H9 (cell line): ENCODE data around the gene MLIP. TPM values are rescaled to one million over a fixed set of nuclear protein-coding genes. Genes with fewer than 3 reads are reported as not detected.

ENCODE experiments used
- DNase-seq: peaks from one replicate; pipeline ENCODE4 v3.0.0-alpha.2; 2017
- H2AFZ ChIP-seq: one replicate; pipeline ENCODE4 v1.6.1; 2013; ENCODE audit warnings: mild to moderate bottlenecking, low read length, control low read depth, moderate library complexity
- H2AK5ac ChIP-seq: 2 replicates; pipeline ENCODE4 v1.6.1; 2013; ENCODE audit warnings: low read length, control low read depth, mixed read lengths; ENCODE audit not compliant: insufficient read length
- H2BK120ac ChIP-seq: one replicate; pipeline ENCODE4 v1.6.1; 2013; ENCODE audit warnings: low read depth, mild to moderate bottlenecking, low read length, control low read depth, inconsistent platforms; ENCODE audit not compliant: poor library complexity, severe bottlenecking
- H2BK12ac ChIP-seq: 2 replicates; pipeline ENCODE4 v1.6.1; 2013; ENCODE audit warnings: low read length, control low read depth, mixed read lengths, low read depth; ENCODE audit not compliant: insufficient read length
- H2BK15ac ChIP-seq: 2 replicates; pipeline ENCODE4 v1.6.1; 2013; ENCODE audit warnings: low read depth, low read length, control low read depth
- H2BK20ac ChIP-seq: one replicate; pipeline ENCODE4 v1.6.1; 2013; ENCODE audit warnings: low read depth, mild to moderate bottlenecking, low read length, control low read depth, inconsistent platforms; ENCODE audit not compliant: poor library complexity, severe bottlenecking
- H2BK5ac ChIP-seq: 2 replicates; pipeline ENCODE4 v1.6.1; 2013; ENCODE audit warnings: low read length, control low read depth, mixed read lengths; ENCODE audit not compliant: insufficient read length
- H3K14ac ChIP-seq: 2 replicates; pipeline ENCODE4 v1.6.1; 2013; ENCODE audit warnings: low read length, control low read depth; ENCODE audit not compliant: insufficient read depth
- H3K18ac ChIP-seq: 2 replicates; pipeline ENCODE4 v1.6.1; 2013; ENCODE audit warnings: low read depth, mild to moderate bottlenecking, mixed read lengths, low read length, control low read depth; ENCODE audit not compliant: insufficient read length
- H3K23ac ChIP-seq: 2 replicates; pipeline ENCODE4 v1.6.1; 2013; ENCODE audit warnings: low read length, control low read depth, mixed read lengths, low read depth; ENCODE audit not compliant: insufficient read length
- H3K23me2 ChIP-seq: 2 replicates; pipeline ENCODE4 v1.6.1; 2013; ENCODE audit warnings: low read depth, mild to moderate bottlenecking, mixed read lengths, low read length, control low read depth; ENCODE audit not compliant: insufficient read length, poor library complexity, severe bottlenecking
- H3K27ac ChIP-seq: 2 replicates; pipeline ENCODE4 v1.5.1; 2013; ENCODE audit warnings: low read length, control low read depth, mixed read lengths, low read depth; ENCODE audit not compliant: insufficient read length
- H3K27me3 ChIP-seq: 2 replicates; pipeline ENCODE4 v1.6.1; 2013; ENCODE audit warnings: low read length, control low read depth, inconsistent platforms; ENCODE audit not compliant: insufficient read depth
- H3K4ac ChIP-seq: 2 replicates; pipeline ENCODE4 v1.6.1; 2013; ENCODE audit warnings: low read depth, mild to moderate bottlenecking, control low read depth, inconsistent platforms, low read length, moderate library complexity
- H3K4me1 ChIP-seq: 2 replicates; pipeline ENCODE4 v1.6.1; 2013; ENCODE audit warnings: low read length, control low read depth, inconsistent platforms; ENCODE audit not compliant: insufficient read depth
- H3K4me2 ChIP-seq: 2 replicates; pipeline ENCODE4 v1.6.1; 2013; ENCODE audit warnings: low read length, control low read depth, mixed read lengths; ENCODE audit not compliant: insufficient read length, insufficient read depth
- H3K56ac ChIP-seq: 2 replicates; pipeline ENCODE4 v1.6.1; 2013; ENCODE audit warnings: low read depth, mild to moderate bottlenecking, mixed read lengths, low read length, control low read depth; ENCODE audit not compliant: insufficient read length
- H3K79me1 ChIP-seq: 2 replicates; pipeline ENCODE4 v1.6.1; 2013; ENCODE audit warnings: low read depth, mild to moderate bottlenecking, moderate library complexity, low read length, control low read depth, inconsistent platforms; ENCODE audit not compliant: insufficient read depth, poor library complexity, severe bottlenecking
- H3K79me2 ChIP-seq: 2 replicates; pipeline ENCODE4 v1.6.1; 2013; ENCODE audit warnings: low read length, control low read depth, inconsistent platforms; ENCODE audit not compliant: insufficient read depth
- H3K9ac ChIP-seq: 2 replicates; pipeline ENCODE4 v1.6.1; 2013; ENCODE audit warnings: low read length, control low read depth, mixed read lengths; ENCODE audit not compliant: insufficient read length; ENCODE audit errors: extremely low read depth
- H3K9me3 ChIP-seq: one replicate; pipeline ENCODE4 v1.6.1; 2013; ENCODE audit warnings: low read depth, low read length, inconsistent platforms; ENCODE audit not compliant: control insufficient read depth
- H3T11ph ChIP-seq: one replicate; pipeline ENCODE4 v1.6.1; 2013; ENCODE audit warnings: mild to moderate bottlenecking, low read length, control low read depth, inconsistent platforms
- H4K20me1 ChIP-seq: one replicate; pipeline ENCODE4 v1.6.1; 2013; ENCODE audit not compliant: control insufficient read depth, insufficient read length, insufficient read depth
- H4K5ac ChIP-seq: 2 replicates; pipeline ENCODE4 v1.6.1; 2013; ENCODE audit warnings: low read depth, mild to moderate bottlenecking, mixed read lengths, low read length, control low read depth; ENCODE audit not compliant: insufficient read length
- H4K8ac ChIP-seq: replicated peaks from 2 replicates; pipeline ENCODE4 v1.6.1; 2013; ENCODE audit warnings: low read length, control low read depth, mixed read lengths, low read depth; ENCODE audit not compliant: insufficient read length
- H4K91ac ChIP-seq: 2 replicates; pipeline ENCODE4 v1.6.1; 2013; ENCODE audit warnings: low read depth, mild to moderate bottlenecking, moderate library complexity, mixed read lengths, low read length, control low read depth; ENCODE audit not compliant: insufficient read length
- H3K27ac Mint-ChIP-seq, 3 experiments: 2 replicates in 2 of 3; 3 replicates in 1 of 3; pipeline ENCODE4 v1.8.0; 2020 to 2021; ENCODE audit warnings: mixed read lengths in 3 of 3, mild to moderate bottlenecking in 1 of 3, moderate library complexity in 1 of 3
- H3K27me3 Mint-ChIP-seq: 2 replicates; pipeline ENCODE4 v1.8.0; 2021; ENCODE audit warnings: low read depth, mild to moderate bottlenecking, moderate library complexity, mixed read lengths
- H3K36me3 Mint-ChIP-seq, 3 experiments: 2 replicates in 2 of 3; 3 replicates in 1 of 3; pipeline ENCODE4 v1.8.0; 2020 to 2021; ENCODE audit warnings: low read depth in 3 of 3, mixed read lengths in 3 of 3; ENCODE audit not compliant: insufficient read depth in 1 of 3
- H3K4me1 Mint-ChIP-seq, 2 experiments: 2 replicates each; pipeline ENCODE4 v1.8.0; 2020; ENCODE audit warnings: mixed read lengths in 2 of 2
- H3K4me3 Mint-ChIP-seq, 2 experiments: 2 replicates in 1 of 2; 3 replicates in 1 of 2; pipeline ENCODE4 v1.8.0; 2020 to 2021; ENCODE audit warnings: mild to moderate bottlenecking in 2 of 2, mixed read lengths in 2 of 2, moderate library complexity in 1 of 2
- H3K9me3 Mint-ChIP-seq, 2 experiments: 2 replicates in 1 of 2; 3 replicates in 1 of 2; pipeline ENCODE4 v1.8.0; 2020; ENCODE audit warnings: mild to moderate bottlenecking in 2 of 2, mixed read lengths in 2 of 2, moderate library complexity in 1 of 2
- CTCF ChIP-seq: fragments of 200-600 bp; sonication (generic); conservative IDR thresholded peaks from 3 replicates; pipeline ENCODE4 v1.8.0; 2021; ENCODE audit warnings: antibody characterized with exemption, mild to moderate bottlenecking
- WGBS: extraction: QIAGEN DNeasy Blood & Tissue Kit; methylation state at CpG from one replicate; pipeline ENCODE4 v1.1.7; 2013; ENCODE audit warnings: missing lambda C conversion rate, low lambda C conversion rate, mixed read lengths; ENCODE audit not compliant: insufficient read length; ENCODE audit errors: extremely low coverage; 5-methylcytosine and 5-hydroxymethylcytosine counted together
- total RNA-seq: library from RNA; stranded (reverse); gene quantifications from 2 replicates; pipeline ENCODE4 v1.2.1, GENCODE V29; 2021

The MLIP gene
- total RNA-seq, 1 experiment from 2014 or later = not detected

GRCh38 chr6:54074578-54075195 lies 36.6 kb upstream of the MLIP start:
- peak overlapping the region; percentile 61 to 77 (median 75); a peak in 5 of 7 replicates for H3K27ac Mint-ChIP-seq

More at GRCh38 chr6:54074578-54075195, 36.6 kb upstream of the MLIP start:
- WGBS = no CpG with 5 or more reads among the region's 13 CpGs
- DNase-seq = no peak
- no peak for TF ChIP-seq CTCF
- no peaks in the 10 kb centered on the region for H3K23me2 ChIP-seq
- H2BK15ac ChIP-seq = no peak overlapping the region; the same call in 1 of the 2 replicates
- no peaks in the 10 kb centered on the region for H3K27me3 ChIP-seq
- no peak overlapping the region for H2BK5ac ChIP-seq
- H3K14ac ChIP-seq = no peak overlapping the region
- H2BK120ac ChIP-seq = no peak overlapping the region
- H2AK5ac ChIP-seq = no peak overlapping the region
- H4K91ac ChIP-seq = no peak overlapping the region
- no peaks in the 10 kb centered on the region for H4K20me1 ChIP-seq
- no peaks in the 10 kb centered on the region; the same call in 1 of the 2 replicates for H3K4me1 ChIP-seq
- no peak overlapping the region for H3K18ac ChIP-seq
- H3T11ph ChIP-seq = no peak overlapping the region
- no peak overlapping the region for H3K27ac ChIP-seq
- H3K4ac ChIP-seq = no peak overlapping the region
- no peak overlapping the region for H4K8ac ChIP-seq
- no peak overlapping the region for H3K4me3 Mint-ChIP-seq
- no peak overlapping the region for H3K4me2 ChIP-seq
- H3K9me3 Mint-ChIP-seq = no peaks in the 10 kb centered on the region
- H3K36me3 Mint-ChIP-seq = no peaks in the 10 kb centered on the region
- no peak overlapping the region for H2BK20ac ChIP-seq
- H3K56ac ChIP-seq = no peak overlapping the region
- H3K9ac ChIP-seq = no peak overlapping the region
- H2AFZ ChIP-seq = no peak overlapping the region
- H3K4me1 Mint-ChIP-seq = peaks cover 29 to 32% of the 10 kb centered on the region in 2 experiments
- H3K79me1 ChIP-seq = no peaks in the 10 kb centered on the region
- H3K27me3 Mint-ChIP-seq = no peaks in the 10 kb centered on the region
- no peak overlapping the region for H4K5ac ChIP-seq
- H3K79me2 ChIP-seq = no peaks in the 10 kb centered on the region
- no peak overlapping the region for H3K23ac ChIP-seq
- H3K9me3 ChIP-seq = no peaks in the 10 kb centered on the region
- no peak overlapping the region for H2BK12ac ChIP-seq
